ENCODE data around the gene SLC22A23.
A peak's percentile ranks its signal among the peaks of the same experiment; 100 is the strongest.

The SLC22A23 gene

GRCh38 chr6:3471711-3472110, 14.9 kb upstream of the SLC22A23 start:
- DNase-seq (ENCODE audit: low read depth): no peak

GRCh38 chr6:3471286-3471685, 14.4 kb upstream of the SLC22A23 start:
- DNase-seq (ENCODE audit: low read depth): no peak

GRCh38 chr6:3468585-3468984, 11.7 kb upstream of the SLC22A23 start:
- no peak for DNase-seq (ENCODE audit: low read depth)

- DNase-seq (ENCODE audit: low read depth): no peak
These were observed 11.1 kb upstream of the SLC22A23 start for GRCh38 chr6:3467996-3468395.

- no peak for DNase-seq (ENCODE audit: low read depth)
These were observed 9.8 kb upstream of the SLC22A23 start for GRCh38 chr6:3466488-3467219.

- DNase-seq (ENCODE audit: low read depth): no peak
These were observed 3.4 kb upstream of the SLC22A23 start for GRCh38 chr6:3460253-3460652.

- no peak for DNase-seq (ENCODE audit: low read depth)
These were observed 2.0 kb upstream of the SLC22A23 start for GRCh38 chr6:3458706-3459421.

GRCh38 chr6:3457710-3458602, 1.1 kb upstream of the SLC22A23 start:
- DNase-seq (ENCODE audit: low read depth): peak; percentile 8

GRCh38 chr6:3456395-3456897, 404 bp downstream of the SLC22A23 start:
- DNase-seq (ENCODE audit: low read depth): peak; percentile 21

- peak; percentile 9 for DNase-seq (ENCODE audit: low read depth)
These were observed 1.1 kb downstream of the SLC22A23 start for GRCh38 chr6:3455569-3456394.

- DNase-seq (ENCODE audit: low read depth): peak; percentile 33
These were observed 1.7 kb downstream of the SLC22A23 start for GRCh38 chr6:3455147-3455568.

- no peak for DNase-seq (ENCODE audit: low read depth)
These were observed 2.4 kb downstream of the SLC22A23 start for GRCh38 chr6:3454273-3455010.

GRCh38 chr6:3453413-3454272, 3.2 kb downstream of the SLC22A23 start:
- no peak for DNase-seq (ENCODE audit: low read depth)

- no peak for DNase-seq (ENCODE audit: low read depth)
These were observed 5.4 kb downstream of the SLC22A23 start for GRCh38 chr6:3451498-3451897.

GRCh38 chr6:3450888-3451287, 6.0 kb downstream of the SLC22A23 start:
- no peak for DNase-seq (ENCODE audit: low read depth)

- DNase-seq (ENCODE audit: low read depth): no peak
These were observed 7.0 kb downstream of the SLC22A23 start for GRCh38 chr6:3449750-3450305.

- no peak for DNase-seq (ENCODE audit: low read depth)
These were observed 7.5 kb downstream of the SLC22A23 start for GRCh38 chr6:3449321-3449720.

GRCh38 chr6:3447005-3447404, 9.8 kb downstream of the SLC22A23 start:
- no peak for DNase-seq (ENCODE audit: low read depth)

- DNase-seq (ENCODE audit: low read depth): no peak
These were observed 10.7 kb downstream of the SLC22A23 start for GRCh38 chr6:3446184-3446583.
